Panc1 (cell line): ENCODE data around the gene ZDHHC13. TPM values are rescaled to one million over a fixed set of nuclear protein-coding genes. Genes with fewer than 3 reads are reported as not detected.
A peak's percentile ranks its signal among the peaks of the same experiment; 100 is the strongest.

Source experiments
- ATAC-seq: fragments of 200-7000 bp; cut with Tn5 transposase; 2 replicates; pipeline ENCODE4 v1.9.1; 2020; ENCODE audit warnings: mild to moderate bottlenecking, moderate library complexity
- BruUV-seq: library from RNA; stranded (reverse); fragments of 400-500 nt; replicated peaks from 2 replicates; lab custom pipeline; 2021; lab: Mats Ljungman, UMichigan
- CTCF ChIA-PET: fragments of 300-600 bp; sonication (Branson Sonifier 250); formaldehyde crosslinking; loops from one replicate; lab custom pipeline; 2022; ENCODE audit warnings: antibody characterized with exemption; lab: Charles Lee
- POLR2A ChIA-PET: fragments of 300-600 bp; sonication (Branson Sonifier 250); formaldehyde crosslinking; loops from one replicate; lab custom pipeline; 2022; ENCODE audit warnings: antibody characterized with exemption; lab: Charles Lee
- DNase-seq: peaks from one replicate; pipeline ENCODE4 v3.0.0-alpha.2; 2010; ENCODE audit warnings: low read depth, low spot score
- H3K27ac ChIP-seq: 2 replicates; pipeline ENCODE4 v1.5.1; 2011; ENCODE audit warnings: mild to moderate bottlenecking, low read length, inconsistent platforms
- H3K27me3 ChIP-seq: fragments of 200-500 bp; sonication (Bioruptor generic); 2 replicates; pipeline ENCODE4 v1.6.0; 2014; ENCODE audit warnings: low read length, inconsistent platforms; ENCODE audit not compliant: control insufficient read depth, insufficient read depth
- H3K36me3 ChIP-seq: fragments of 200-500 bp; sonication (Bioruptor generic); 2 replicates; pipeline ENCODE4 v1.5.1; 2014; ENCODE audit warnings: inconsistent platforms, mild to moderate bottlenecking, low read length, moderate library complexity; ENCODE audit not compliant: control insufficient read depth, insufficient read depth
- H3K4me1 ChIP-seq: 2 replicates; pipeline ENCODE4 v1.5.1; 2011; ENCODE audit warnings: inconsistent platforms, mild to moderate bottlenecking, low read length, moderate library complexity; ENCODE audit not compliant: control insufficient read depth, insufficient read depth
- H3K4me3 ChIP-seq, 2 experiments: 2 replicates each; pipeline ENCODE4 v1.5.1; 2011 to 2012; ENCODE audit warnings: low read depth in 2 of 2, low read length in 2 of 2, mild to moderate bottlenecking in 2 of 2, inconsistent platforms in 1 of 2, moderate library complexity in 1 of 2
- H3K9me3 ChIP-seq: fragments of 200-500 bp; sonication (Bioruptor generic); 2 replicates; pipeline ENCODE4 v1.5.1; 2014; ENCODE audit warnings: low read depth, mild to moderate bottlenecking, inconsistent platforms, low read length, moderate library complexity; ENCODE audit not compliant: control insufficient read depth, insufficient read depth
- CTCF ChIP-seq: fragments of 450-650 bp; IDR thresholded peaks from 2 replicates; pipeline ENCODE4 v1.5.1; 2017; ENCODE audit warnings: mild to moderate bottlenecking
- POLR2AphosphoS5 ChIP-seq: IDR thresholded peaks from 2 replicates; pipeline ENCODE4 v1.6.1; 2012; ENCODE audit warnings: mild to moderate bottlenecking, low read depth, low read length, moderate library complexity
- REST ChIP-seq, 2 experiments: IDR thresholded peaks; 2 replicates each; pipeline ENCODE4 v1.6.1; 2011 to 2012; ENCODE audit warnings: low read depth in 2 of 2, control low read depth in 1 of 2, low read length in 1 of 2, mild to moderate bottlenecking in 1 of 2, moderate library complexity in 1 of 2; ENCODE audit not compliant: insufficient read depth in 1 of 2
- SIN3A ChIP-seq: IDR thresholded peaks from 2 replicates; pipeline ENCODE4 v1.6.1; 2012; ENCODE audit warnings: low read depth, mild to moderate bottlenecking, low read length, moderate library complexity, borderline replicate concordance; ENCODE audit not compliant: insufficient read depth
- TCF7L2 ChIP-seq: IDR thresholded peaks from 2 replicates; pipeline ENCODE4 v1.6.1; 2011; ENCODE audit warnings: mild to moderate bottlenecking, low read depth, low read length, inconsistent platforms
- in situ Hi-C: cut with HindIII; loops from 2 replicates; pipeline ENCODE4 v1.10.0; 2016; ENCODE audit warnings: low sequenced_read_pairs, low pct_unique_long_range_greater_than_20kb
- intact Hi-C: fragments of 100-400 bp; cut with micrococcal nuclease; formaldehyde crosslinking; loops from one replicate; pipeline ENCODE4 v1.10.0; 2022; ENCODE audit not compliant: unreplicated experiment
- total RNA-seq: library from RNA; stranded (reverse); gene quantifications from one replicate; pipeline ENCODE4 v1.2.1, GENCODE V29; 2021; ENCODE audit not compliant: unreplicated experiment

ZDHHC13 gene
- total RNA-seq, 1 experiment from 2014 or later: 24.3 TPM

- intact Hi-C loops (no loop called here), in situ Hi-C loops (no loop called here)
- ChIA-PET CTCF (no interaction called here), POLR2A (no interaction called here)
- Histone ChIP-seq H3K27ac (peak overlapping the region; percentile 49; the same call in 1 of the 2 replicates), H3K4me3 (no peak overlapping the region), H3K27me3 (no peaks in the 10 kb centered on the region), H3K36me3 (no peaks in the 10 kb centered on the region), H3K4me1 (0 out of 2 replicates have a peak, but pooled peaks cover 6% of the 10 kb centered on the region), H3K9me3 (no peaks in the 10 kb centered on the region)
- ATAC-seq (no peak), DNase-seq (no peak)
- no TSS peak for BruUV-seq
- TF ChIP-seq SIN3A (no peak), POLR2AphosphoS5 (no peak), TCF7L2 (no peak), CTCF (no peak), REST (IDR thresholded peaks at IDR 0.05; ENCODE audit: insufficient read depth in 1 of 2, low read depth in 2 of 2, low read length in 1 of 2) (no peak)
Measured at GRCh38 chr11:19199048-19199447, 82.1 kb downstream of the ZDHHC13 start.

- intact Hi-C loops (no loop called here), in situ Hi-C loops (no loop called here)
- H3K4me1 ChIP-seq: 0 out of 2 replicates have a peak, but pooled peaks cover 6% of the 10 kb centered on the region
- peak; percentile 42; the same call in 1 of the 2 replicates for ATAC-seq
- H3K9me3 ChIP-seq: no peaks in the 10 kb centered on the region
- ChIA-PET CTCF (no interaction called here), POLR2A (no interaction called here)
- DNase-seq: no peak
- H3K27ac ChIP-seq: peak overlapping the region; percentile 49; the same call in 1 of the 2 replicates
- no peak overlapping the region for H3K4me3 ChIP-seq
- no peak for TF ChIP-seq SIN3A
- TF ChIP-seq TCF7L2: no peak
- TF ChIP-seq CTCF: no peak
- TF ChIP-seq POLR2AphosphoS5: no peak
- no peak for TF ChIP-seq REST (IDR thresholded peaks at IDR 0.05; ENCODE audit: insufficient read depth in 1 of 2, low read depth in 2 of 2, low read length in 1 of 2)
- H3K36me3 ChIP-seq: no peaks in the 10 kb centered on the region
- no TSS peak for BruUV-seq
- H3K27me3 ChIP-seq: no peaks in the 10 kb centered on the region
Measured at GRCh38 chr11:19199771-19200170, 82.8 kb downstream of the ZDHHC13 start.
